ENCODE results near the gene KIAA1191. TPM values are rescaled to one million over a fixed set of nuclear protein-coding genes. Genes with fewer than 3 reads are reported as not detected.

Gene KIAA1191
- total and polyA plus RNA-seq, 9 of the 15 experiments (the other 6 are each of a cell fraction or from before 2014, with no cell fraction given): 31.0 to 80.2 (median 45.7) TPM

GRCh38 chr5:176388444-176389134 is 27.0 kb upstream of the KIAA1191 start, which contains the start of the genes HIGD2A and NOP16 (continued):
- 0 out of 4 replicates have a peak, but pooled peaks of 1 of the 2 experiments have one; percentile 38 for TF ChIP-seq UBTF (IDR thresholded peaks at IDR 0.05; ENCODE audit: borderline replicate concordance in 1 of 2, low read depth in 2 of 2, low read length in 2 of 2)
- no peak for TF ChIP-seq SMAD4 (CRISPR knock-in tag; conservative IDR thresholded peaks at IDR 0.05)
- TF ChIP-seq ELF1 (tag; IDR thresholded peaks at IDR 0.05): peak; percentile 93
- TF ChIP-seq POLR2A (conservative IDR thresholded peaks at IDR 0.05): peak; percentile 95
- no peak for TF ChIP-seq ZNF239 (CRISPR knock-in tag; IDR thresholded peaks at IDR 0.05)
- peak; percentile 90 for TF ChIP-seq MBD2 (IDR thresholded peaks at IDR 0.05; ENCODE audit: borderline replicate concordance, low read depth)
- TF ChIP-seq SMARCA5 (IDR thresholded peaks at IDR 0.05): peak; percentile 63; the same call in 1 of the 2 replicates
- TF ChIP-seq PHF8 (IDR thresholded peaks at IDR 0.05; ENCODE audit: borderline replicate concordance, low read length): peak; percentile 94
- TF ChIP-seq ZNF584 (CRISPR knock-in tag; IDR thresholded peaks at IDR 0.05; ENCODE audit: low read depth): peak; percentile 45; the same call in 1 of the 2 replicates
- peak; percentile 93 for TF ChIP-seq HLTF (IDR thresholded peaks at IDR 0.05)
- peak; percentile 90 for TF ChIP-seq MXD1 (CRISPR knock-in tag; IDR thresholded peaks at IDR 0.05; ENCODE audit: borderline replicate concordance, poor library complexity, severe bottlenecking)
- TF ChIP-seq, protein P1, sequence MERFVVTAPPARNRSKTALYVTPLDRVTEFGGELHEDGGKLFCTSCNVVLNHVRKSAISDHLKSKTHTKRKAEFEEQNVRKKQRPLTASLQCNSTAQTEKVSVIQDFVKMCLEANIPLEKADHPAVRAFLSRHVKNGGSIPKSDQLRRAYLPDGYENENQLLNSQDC (CRISPR knock-in tag; IDR thresholded peaks at IDR 0.05): peak; percentile 84
- no peak for TF ChIP-seq RNF219 (CRISPR knock-in tag; IDR thresholded peaks at IDR 0.05)
- peak; percentile 94 for TF ChIP-seq SIN3B (IDR thresholded peaks at IDR 0.05; ENCODE audit: low read depth)
- TF ChIP-seq OTX1 (CRISPR knock-in tag; IDR thresholded peaks at IDR 0.05): peak; percentile 66; the same call in 1 of the 2 replicates
- TF ChIP-seq MCM3 (IDR thresholded peaks at IDR 0.05): no peak
- TF ChIP-seq CC2D1A (IDR thresholded peaks at IDR 0.05): peak; percentile 61; the same call in 1 of the 2 replicates
- TF ChIP-seq, protein P2, sequence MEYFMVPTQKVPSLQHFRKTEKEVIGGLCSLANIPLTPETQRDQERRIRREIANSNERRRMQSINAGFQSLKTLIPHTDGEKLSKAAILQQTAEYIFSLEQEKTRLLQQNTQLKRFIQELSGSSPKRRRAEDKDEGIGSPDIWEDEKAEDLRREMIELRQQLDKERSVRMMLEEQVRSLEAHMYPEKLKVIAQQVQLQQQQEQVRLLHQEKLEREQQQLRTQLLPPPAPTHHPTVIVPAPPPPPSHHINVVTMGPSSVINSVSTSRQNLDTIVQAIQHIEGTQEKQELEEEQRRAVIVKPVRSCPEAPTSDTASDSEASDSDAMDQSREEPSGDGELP (CRISPR knock-in tag; IDR thresholded peaks at IDR 0.05; ENCODE audit: borderline replicate concordance): peak; percentile 86
- TF ChIP-seq SNAPC5 (CRISPR knock-in tag; IDR thresholded peaks at IDR 0.05): no peak
- 0 out of 2 replicates have a peak, but pooled peaks have one; percentile 34 for TF ChIP-seq ZNF24 (IDR thresholded peaks at IDR 0.05)
- peak; percentile 86 for TF ChIP-seq CTBP1 (IDR thresholded peaks at IDR 0.05; ENCODE audit: borderline replicate concordance)
- TF ChIP-seq ZBTB43 (CRISPR knock-in tag; IDR thresholded peaks at IDR 0.05): 0 out of 2 replicates have a peak, but pooled peaks have one; percentile 17
